HG02588 (cell line): ENCODE data around the gene DCLK1.
"Not testable (repeated sequence)": the region's sequence is repeated elsewhere in the genome, so short reads cannot be mapped to it uniquely, and the experiment has no call there.

Source experiments
- ATAC-seq: cut with Tn5 transposase; IDR thresholded peaks from one replicate; pipeline ENCODE4 v1.9.1; 2021; ENCODE audit warnings: mild to moderate bottlenecking, moderate library complexity; ENCODE audit not compliant: unreplicated experiment

The DCLK1 gene

GRCh38 chr13:36132376-36132775, 1.2 kb upstream of the DCLK1 start:
- ATAC-seq = no peak

DNA sequence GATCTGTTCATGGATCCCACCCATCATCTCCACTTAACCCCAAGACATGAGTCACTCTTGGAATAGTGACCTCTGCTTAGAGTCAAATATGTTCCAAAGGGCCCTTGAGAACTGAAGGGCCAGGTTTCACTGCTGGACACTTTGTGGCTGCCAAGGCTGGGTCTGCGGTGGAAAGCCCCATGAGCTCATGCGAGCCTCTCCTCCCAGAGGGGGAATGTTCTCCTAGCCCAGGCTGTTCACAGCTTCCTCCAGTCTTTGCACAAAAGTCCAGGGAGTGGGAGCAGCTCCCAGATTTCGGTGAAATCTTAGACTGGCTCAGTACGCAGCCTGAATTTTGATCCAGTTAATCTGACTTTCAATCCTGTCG, 732 bp upstream of the DCLK1 start:
- no peak for ATAC-seq

DNA sequence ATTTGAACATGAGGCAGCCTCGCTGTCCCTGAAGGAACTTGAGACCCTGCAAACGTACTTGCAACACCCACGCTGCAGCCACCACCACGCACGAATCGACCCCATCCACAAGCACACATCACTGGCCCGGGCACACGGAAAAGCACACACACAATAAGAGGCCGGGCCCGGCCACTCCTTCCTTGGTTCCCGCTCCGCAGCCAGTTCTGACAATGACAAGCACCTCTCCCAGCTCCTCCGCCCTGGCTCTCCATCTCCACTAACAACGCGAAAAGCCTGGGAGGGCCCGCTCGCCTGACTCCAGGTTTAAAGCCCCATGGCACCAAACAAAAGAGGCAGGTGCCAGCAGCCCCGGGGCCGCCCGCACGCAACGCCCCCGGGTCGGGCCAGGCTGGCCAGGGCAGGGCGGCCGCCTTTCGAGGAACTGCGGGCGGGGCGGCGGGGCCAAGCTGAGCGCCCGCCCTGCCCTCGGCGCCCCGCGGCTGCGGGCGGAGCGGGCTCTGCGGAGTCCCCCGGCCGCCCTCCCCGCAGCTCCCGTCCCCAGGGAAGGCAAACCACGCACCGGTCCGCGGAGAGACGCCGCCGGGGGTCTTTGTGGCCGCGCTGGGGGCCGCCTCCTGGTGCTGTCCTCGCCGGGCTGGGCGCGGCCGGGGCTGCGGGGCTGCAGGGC, 495 bp downstream of the DCLK1 start:
- ATAC-seq = no peak

DNA sequence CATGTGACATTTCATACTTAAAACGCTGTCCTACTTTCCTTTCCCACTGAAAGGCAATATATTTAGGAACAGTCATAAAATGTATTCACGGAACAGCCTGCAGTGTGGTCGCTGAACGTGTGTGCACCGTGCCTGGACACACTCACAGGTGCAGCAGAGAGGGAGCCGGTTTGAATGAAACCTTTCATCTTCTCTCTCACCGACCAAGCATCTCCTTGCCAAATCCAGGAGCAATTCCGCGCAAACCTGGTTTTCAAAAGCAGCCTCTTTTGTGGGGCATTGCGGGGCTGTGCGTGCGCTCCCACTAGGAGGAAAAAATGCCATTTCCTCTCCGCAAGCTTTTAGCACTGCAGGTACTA, 1.0 kb downstream of the DCLK1 start:
- ATAC-seq = no peak

- ATAC-seq = no peak
These were observed 1.6 kb downstream of the DCLK1 start for GRCh38 chr13:36129539-36129938.

- ATAC-seq = no peak
These were observed 4.7 kb downstream of the DCLK1 start for GRCh38 chr13:36126491-36126890.

- no peak for ATAC-seq
These were observed 5.3 kb downstream of the DCLK1 start for GRCh38 chr13:36125841-36126240.

- no peak for ATAC-seq
These were observed 6.9 kb downstream of the DCLK1 start for GRCh38 chr13:36124236-36124822.

DNA sequence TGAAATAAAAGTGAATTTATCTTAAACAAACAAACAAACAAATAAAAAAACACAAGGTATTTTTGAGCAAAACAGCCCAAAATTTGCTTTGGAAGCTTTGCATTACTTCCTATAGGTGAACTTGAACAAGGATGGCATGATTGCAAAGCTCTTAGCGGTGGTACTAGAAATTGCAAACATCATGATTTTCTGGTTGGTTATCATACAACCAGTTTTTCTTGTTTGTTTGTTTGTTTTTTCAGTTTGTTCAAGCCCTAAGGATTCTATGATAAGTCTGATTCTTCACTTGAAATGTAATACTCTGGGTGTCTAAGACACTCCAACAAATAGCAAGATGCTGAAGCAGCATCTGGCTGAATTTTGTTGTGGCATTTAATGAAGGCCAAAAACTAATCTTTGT, 15.9 kb downstream of the DCLK1 start:
- ATAC-seq = no peak

GRCh38 chr13:36114233-36114632, 16.9 kb downstream of the DCLK1 start:
- ATAC-seq = no peak

DNA sequence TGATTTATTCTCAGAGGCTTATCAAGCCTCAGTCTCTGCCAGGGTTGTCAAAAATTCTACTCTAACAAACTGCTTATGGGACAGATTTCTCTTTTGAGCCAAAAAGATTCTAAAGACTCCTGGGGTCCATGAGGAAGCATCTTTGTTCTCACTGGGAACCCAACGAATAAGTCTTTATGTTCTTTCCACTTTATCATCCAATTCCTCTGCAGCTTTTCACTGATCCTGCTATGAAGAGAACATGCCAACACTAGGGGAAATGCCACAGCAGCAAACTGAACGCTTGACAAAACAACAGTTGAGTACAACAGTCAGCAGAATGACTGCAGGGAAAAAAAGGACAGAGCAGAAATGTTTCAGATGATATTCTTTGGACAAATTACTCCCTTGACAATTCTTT, 22.2 kb downstream of the DCLK1 start:
- no peak for ATAC-seq

DNA sequence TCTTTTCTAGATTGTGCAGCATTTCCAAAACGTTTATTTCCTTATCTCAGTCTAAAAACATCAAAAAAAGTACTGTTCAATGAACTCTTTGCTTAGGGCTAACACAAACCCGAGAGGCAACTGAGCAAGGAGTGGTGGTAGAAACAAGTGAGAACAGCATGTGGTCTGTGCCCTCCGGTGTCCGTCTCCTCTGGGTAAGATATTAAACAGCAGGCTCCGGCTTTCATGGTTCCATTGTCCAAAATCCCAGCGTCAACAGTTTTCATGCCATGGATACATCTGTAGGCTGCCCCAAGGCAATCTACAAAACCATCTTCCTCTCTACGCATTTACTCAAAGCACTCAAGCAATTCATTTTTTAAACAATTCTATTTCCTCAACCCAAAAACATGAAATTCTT, 22.8 kb downstream of the DCLK1 start:
- ATAC-seq = no peak

DNA sequence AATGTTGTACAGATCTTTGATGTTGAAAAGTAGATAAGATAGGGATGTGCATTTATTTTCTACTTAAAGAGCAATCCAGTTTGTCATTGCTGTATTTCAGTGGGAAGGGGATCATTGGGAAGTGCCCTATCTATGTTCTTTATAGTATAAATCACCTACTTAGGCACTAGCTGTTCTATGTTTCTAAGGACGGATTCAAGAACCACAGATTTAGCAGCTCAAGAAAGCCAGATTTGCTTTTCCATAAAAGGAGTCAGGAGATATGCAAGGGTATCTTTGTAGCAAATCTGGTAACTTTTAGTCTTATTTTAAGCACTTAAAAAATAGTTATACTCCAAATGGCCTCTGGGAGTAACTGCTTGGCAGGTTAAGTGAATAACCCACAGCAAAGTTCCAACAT, 23.7 kb downstream of the DCLK1 start:
- ATAC-seq = no peak

DNA sequence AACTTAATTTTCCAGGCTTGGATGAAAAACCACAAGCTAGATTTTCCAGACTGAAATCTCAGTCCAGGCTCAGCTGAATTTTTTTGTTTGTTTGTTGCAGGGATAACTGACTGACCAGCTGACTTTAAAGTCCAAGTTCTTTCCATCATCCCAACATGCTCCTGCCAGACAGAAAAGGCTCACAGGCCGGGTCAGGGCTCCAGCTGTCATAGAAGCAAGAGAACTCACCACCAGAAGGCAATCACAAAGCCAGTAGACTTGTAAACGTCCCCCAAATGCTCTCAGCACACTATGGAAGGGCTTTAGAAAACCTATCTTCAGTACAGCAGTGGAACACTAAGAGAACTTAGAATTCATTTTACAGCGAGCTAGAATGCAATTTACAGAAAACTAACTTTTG, 25.5 kb downstream of the DCLK1 start:
- ATAC-seq = no peak

DNA sequence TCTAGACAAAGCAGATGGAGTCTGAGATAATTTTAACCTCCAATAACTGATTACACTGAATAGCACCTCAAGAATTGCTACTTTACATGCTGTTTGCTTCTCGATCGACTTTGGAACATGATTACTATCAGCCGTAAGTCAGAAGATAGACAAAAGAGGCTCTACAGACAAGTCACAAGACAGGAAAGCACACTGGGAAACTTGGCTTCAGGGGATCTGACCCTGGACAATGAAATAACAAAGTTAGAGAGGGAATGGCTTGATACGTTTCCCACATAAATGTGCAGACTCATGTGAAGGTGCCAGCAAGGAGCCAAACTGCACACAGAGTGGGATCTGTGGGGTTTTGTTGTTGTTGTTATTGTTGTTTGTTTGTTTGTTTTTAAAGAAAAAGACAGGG, 28.5 kb downstream of the DCLK1 start:
- no peak for ATAC-seq

DNA sequence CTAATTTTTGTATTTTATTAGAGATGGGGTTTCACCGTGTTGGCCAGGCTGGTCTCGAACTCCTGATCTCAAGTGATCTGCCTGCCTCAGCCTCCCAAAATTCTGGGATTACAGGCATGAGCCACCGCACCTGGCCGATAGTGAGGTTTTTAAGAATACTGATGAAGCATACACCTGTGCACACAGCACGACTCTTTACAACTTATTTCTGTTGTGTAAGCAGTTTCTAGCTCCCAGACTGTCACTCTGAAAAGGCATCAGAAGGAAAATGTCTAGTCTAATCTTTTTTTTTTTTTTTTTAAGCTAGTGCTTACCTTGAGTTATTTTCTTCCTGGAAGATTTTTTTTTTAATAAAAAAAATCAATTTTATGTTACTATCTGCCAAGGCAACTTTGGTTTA, 29.3 kb downstream of the DCLK1 start:
- ATAC-seq = not testable (repeated sequence)

DNA sequence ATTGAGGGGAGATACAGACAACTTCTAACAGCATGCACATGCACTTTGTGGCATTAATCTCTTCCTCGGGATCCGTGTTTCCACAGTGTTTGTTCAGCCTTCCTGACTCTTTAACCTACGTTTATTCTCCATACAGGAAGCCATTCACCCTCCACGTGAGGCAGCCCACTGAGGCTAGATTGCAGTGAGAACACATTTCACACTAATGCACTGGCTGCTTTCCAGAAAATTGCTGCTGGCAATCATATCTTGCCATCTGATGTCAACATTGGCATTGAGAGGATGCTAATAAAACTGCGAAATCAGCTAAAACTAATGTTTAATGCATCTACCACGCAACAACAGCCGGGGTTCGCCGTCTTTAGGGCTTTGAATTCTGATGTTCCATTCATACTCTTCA, 30.0 kb downstream of the DCLK1 start:
- ATAC-seq = no peak

- ATAC-seq = no peak
These were observed 33.1 kb downstream of the DCLK1 start for GRCh38 chr13:36098080-36098479.

GRCh38 chr13:36096461-36097416, 34.4 kb downstream of the DCLK1 start:
- ATAC-seq = no peak

- no peak for ATAC-seq
These were observed 36.7 kb downstream of the DCLK1 start for GRCh38 chr13:36094478-36094877.

DNA sequence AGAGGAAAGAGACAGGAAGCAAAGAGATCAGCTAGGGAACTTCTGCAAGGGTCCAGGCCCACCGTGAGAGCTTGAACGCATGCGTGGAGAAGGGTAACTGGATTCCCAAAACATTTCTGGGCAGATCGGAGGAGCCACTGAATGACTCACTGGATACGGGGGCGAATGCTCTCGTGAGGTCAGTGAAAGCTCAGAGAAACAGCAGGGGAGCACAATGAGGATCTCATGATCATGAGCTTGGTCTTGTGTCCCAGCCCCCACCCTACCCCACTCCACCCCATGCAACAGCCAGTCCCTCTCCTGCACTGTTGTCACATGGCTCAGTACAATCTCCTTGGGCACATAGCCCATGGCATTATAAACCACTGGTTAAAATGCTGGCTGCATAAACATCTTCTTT, 40.6 kb downstream of the DCLK1 start:
- no peak for ATAC-seq

GRCh38 chr13:36089130-36089647, 42.0 kb downstream of the DCLK1 start:
- ATAC-seq = no peak
